GM12872 (cell line): ENCODE measurements around the gene DBNL.

Source experiments
- CTCF ChIP-seq: IDR thresholded peaks from 3 replicates; pipeline ENCODE4 v1.5.1; 2011; ENCODE audit warnings: low read depth, mild to moderate bottlenecking, low read length, moderate library complexity; ENCODE audit not compliant: insufficient read depth

Gene DBNL

GRCh38 chr7:44077061-44077460, 32.6 kb downstream of the DBNL start:
- TF ChIP-seq CTCF, result no peak

- TF ChIP-seq CTCF, result no peak
These were observed 33.2 kb downstream of the DBNL start for GRCh38 chr7:44077681-44078091.

GRCh38 chr7:44078521-44078920, 34.0 kb downstream of the DBNL start:
- TF ChIP-seq CTCF, result no peak

DNA sequence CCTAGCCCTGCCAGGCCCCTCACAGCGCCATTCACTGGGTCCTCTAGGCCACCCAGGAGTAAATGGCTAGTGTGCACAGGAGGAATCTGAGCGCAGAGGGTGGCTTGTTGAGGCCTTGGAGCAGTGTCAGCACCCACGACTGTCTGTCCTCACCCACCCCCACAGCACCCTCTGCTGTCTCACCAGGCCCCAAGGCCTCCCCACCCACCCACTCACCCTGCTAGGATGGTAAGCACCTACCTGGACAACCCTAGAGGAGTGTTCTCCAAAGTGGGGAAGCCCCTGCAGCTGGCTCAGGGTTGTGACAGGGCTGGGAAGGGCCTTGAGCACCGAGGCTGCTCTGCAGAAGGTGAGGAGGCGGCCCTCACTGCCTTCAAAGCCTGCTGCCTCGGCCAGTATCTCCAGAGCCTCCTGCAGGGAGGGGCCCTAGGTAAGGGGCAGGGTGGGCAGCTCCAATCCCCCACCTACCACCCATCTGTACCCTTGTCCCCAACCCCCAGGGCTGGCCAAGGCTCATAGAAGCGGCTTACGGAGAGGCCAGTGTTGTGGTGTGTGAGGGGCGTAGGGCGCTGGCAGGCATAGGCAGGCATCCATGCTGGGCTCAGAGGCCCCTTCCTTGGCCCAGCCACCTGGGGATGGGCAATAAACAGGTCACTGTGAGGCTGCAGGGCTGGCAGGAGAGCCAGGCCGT, 35.0 kb downstream of the DBNL start:
- no peak for TF ChIP-seq CTCF

DNA sequence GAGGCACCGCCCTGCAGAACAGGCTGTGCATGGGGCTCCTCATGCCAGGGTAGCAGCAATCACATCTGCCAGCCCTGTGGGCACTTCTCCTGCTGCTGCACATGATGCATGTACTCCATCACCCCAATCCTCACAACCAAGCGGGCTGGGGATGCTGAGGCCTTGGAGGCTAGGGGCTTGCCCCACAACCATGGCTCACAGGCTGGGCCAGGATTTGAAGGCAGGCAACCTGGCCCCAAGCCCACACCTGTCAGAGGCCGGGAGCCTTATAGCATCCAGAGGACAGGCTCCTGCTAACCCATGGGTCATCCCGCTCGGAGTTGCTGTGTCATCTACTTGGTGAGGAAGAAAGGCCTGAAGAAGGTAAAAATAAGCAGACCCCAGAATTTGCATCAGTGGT, 35.6 kb downstream of the DBNL start:
- TF ChIP-seq CTCF, result no peak

GRCh38 chr7:44080686-44081265, 36.3 kb downstream of the DBNL start:
- TF ChIP-seq CTCF, result no peak

GRCh38 chr7:44081266-44081748, 36.8 kb downstream of the DBNL start:
- 0 out of 3 replicates have a peak, but pooled peaks have one; percentile 9 for TF ChIP-seq CTCF
